ENCODE data around the gene URM1.

URM1 gene

GRCh38 chr9:128390150-128390812, 19.1 kb downstream of the URM1 start:
- H3K4me3 Mint-ChIP-seq: no peak overlapping the region
- no peaks in the 10 kb centered on the region for H3K4me1 Mint-ChIP-seq
- no peak for ATAC-seq
- H3K27me3 Mint-ChIP-seq: no peaks in the 10 kb centered on the region
- H3K27ac Mint-ChIP-seq: no peak overlapping the region
- DNase-seq: no peak
- H3K9me3 Mint-ChIP-seq: no peaks in the 10 kb centered on the region

- no peaks in the 10 kb centered on the region for H3K27me3 Mint-ChIP-seq
- H3K4me3 Mint-ChIP-seq: no peak overlapping the region
- H3K9me3 Mint-ChIP-seq: no peaks in the 10 kb centered on the region
- ATAC-seq (no peak), DNase-seq (no peak)
- no peak overlapping the region for H3K27ac Mint-ChIP-seq
- H3K4me1 Mint-ChIP-seq: no peaks in the 10 kb centered on the region
Measured at GRCh38 chr9:128390813-128391711, 19.9 kb downstream of the URM1 start.

GRCh38 chr9:128391956-128392301, 20.8 kb downstream of the URM1 start:
- no peak for DNase-seq
- Mint-ChIP-seq H3K9me3 (no peaks in the 10 kb centered on the region), H3K4me1 (peaks cover 3% of the 10 kb centered on the region), H3K27ac (no peak overlapping the region), H3K27me3 (peaks cover 5% of the 10 kb centered on the region), H3K4me3 (no peak overlapping the region)
- ATAC-seq: no peak

- DNase-seq (no peak), ATAC-seq (no peak)
- Mint-ChIP-seq H3K9me3 (no peaks in the 10 kb centered on the region), H3K4me3 (no peak overlapping the region), H3K27ac (no peak overlapping the region), H3K27me3 (peaks cover 11% of the 10 kb centered on the region), H3K4me1 (peaks cover 9% of the 10 kb centered on the region)
Measured at GRCh38 chr9:128392302-128393144, 21.3 kb downstream of the URM1 start.

GRCh38 chr9:128393145-128393775, 22.1 kb downstream of the URM1 start:
- Mint-ChIP-seq H3K9me3 (no peaks in the 10 kb centered on the region), H3K4me1 (peaks cover 12% of the 10 kb centered on the region), H3K27me3 (peaks cover 19% of the 10 kb centered on the region), H3K4me3 (no peak overlapping the region), H3K27ac (no peak overlapping the region)
- DNase-seq: no peak
- ATAC-seq: peak; percentile 3

- H3K4me1 Mint-ChIP-seq: peaks cover 12% of the 10 kb centered on the region
- ATAC-seq (no peak), DNase-seq (no peak)
- H3K4me3 Mint-ChIP-seq: no peak overlapping the region
- peaks cover 19% of the 10 kb centered on the region for H3K27me3 Mint-ChIP-seq
- no peaks in the 10 kb centered on the region for H3K9me3 Mint-ChIP-seq
- no peak overlapping the region for H3K27ac Mint-ChIP-seq
Measured at GRCh38 chr9:128393970-128394369, 22.8 kb downstream of the URM1 start.

- no peak overlapping the region for H3K27ac Mint-ChIP-seq
- no peak overlapping the region for H3K4me3 Mint-ChIP-seq
- no peaks in the 10 kb centered on the region for H3K9me3 Mint-ChIP-seq
- peaks cover 19% of the 10 kb centered on the region for H3K27me3 Mint-ChIP-seq
- H3K4me1 Mint-ChIP-seq: peaks cover 12% of the 10 kb centered on the region
- ATAC-seq (no peak), DNase-seq (no peak)
Measured at GRCh38 chr9:128394379-128395168, 23.4 kb downstream of the URM1 start.

GRCh38 chr9:128396970-128397613, 25.9 kb downstream of the URM1 start:
- H3K4me1 Mint-ChIP-seq: peaks cover 12% of the 10 kb centered on the region
- H3K9me3 Mint-ChIP-seq: no peaks in the 10 kb centered on the region
- ATAC-seq (no peak), DNase-seq (no peak)
- no peak overlapping the region for H3K27ac Mint-ChIP-seq
- peaks cover 19% of the 10 kb centered on the region for H3K27me3 Mint-ChIP-seq
- H3K4me3 Mint-ChIP-seq: no peak overlapping the region

GRCh38 chr9:128397831-128398230, 26.7 kb downstream of the URM1 start:
- no peak for ATAC-seq
- H3K27ac Mint-ChIP-seq: peak overlapping the region in 1 of 2 donors; percentile 42
- no peak overlapping the region for H3K4me3 Mint-ChIP-seq
- H3K27me3 Mint-ChIP-seq: peaks cover 19% of the 10 kb centered on the region
- no peaks in the 10 kb centered on the region for H3K9me3 Mint-ChIP-seq
- DNase-seq: no peak
- peaks cover 12% of the 10 kb centered on the region for H3K4me1 Mint-ChIP-seq

GRCh38 chr9:128399861-128400260, 28.7 kb downstream of the URM1 start:
- ATAC-seq (no peak), DNase-seq (no peak)
- Mint-ChIP-seq H3K27ac (no peak overlapping the region), H3K9me3 (no peaks in the 10 kb centered on the region), H3K27me3 (peaks cover 21% of the 10 kb centered on the region), H3K4me1 (peaks cover 12% of the 10 kb centered on the region), H3K4me3 (no peak overlapping the region)

GRCh38 chr9:128404560-128404959, 33.4 kb downstream of the URM1 start:
- DNase-seq (no peak), ATAC-seq (no peak)
- Mint-ChIP-seq H3K27me3 (peaks cover 36% of the 10 kb centered on the region), H3K4me1 (no peaks in the 10 kb centered on the region), H3K9me3 (no peaks in the 10 kb centered on the region), H3K4me3 (no peak overlapping the region), H3K27ac (no peak overlapping the region)

GRCh38 chr9:128405077-128405779, 34.1 kb downstream of the URM1 start:
- peak overlapping the region in 1 of 2 donors; percentile 48 for H3K27ac Mint-ChIP-seq
- peaks cover 43% of the 10 kb centered on the region for H3K27me3 Mint-ChIP-seq
- H3K4me1 Mint-ChIP-seq: no peaks in the 10 kb centered on the region
- ATAC-seq: no peak
- H3K9me3 Mint-ChIP-seq: no peaks in the 10 kb centered on the region
- DNase-seq: no peak
- H3K4me3 Mint-ChIP-seq: no peak overlapping the region

GRCh38 chr9:128405780-128406171, 34.6 kb downstream of the URM1 start:
- Mint-ChIP-seq H3K9me3 (no peaks in the 10 kb centered on the region), H3K4me3 (no peak overlapping the region), H3K27ac (no peak overlapping the region), H3K27me3 (peaks cover 49% of the 10 kb centered on the region), H3K4me1 (no peaks in the 10 kb centered on the region)
- ATAC-seq: no peak
- DNase-seq: no peak

GRCh38 chr9:128406848-128407391, 35.7 kb downstream of the URM1 start:
- no peaks in the 10 kb centered on the region for H3K4me1 Mint-ChIP-seq
- H3K27me3 Mint-ChIP-seq: peaks cover 60% of the 10 kb centered on the region

More at GRCh38 chr9:128406848-128407391, 35.7 kb downstream of the URM1 start:
- no peak for DNase-seq
- no peak for ATAC-seq
- no peak overlapping the region for H3K4me3 Mint-ChIP-seq
- H3K27ac Mint-ChIP-seq: no peak overlapping the region
- no peaks in the 10 kb centered on the region for H3K9me3 Mint-ChIP-seq

Data from stimulated activated naive CD8-positive, alpha-beta T cell treated with anti-CD3 and anti-CD28 coated beads, Interleukin-15, amount 100 ng/mL, for 72 hours (primary cell).